PC-9 (cell line): ENCODE results near the gene SAP130. TPM values are rescaled to one million over a fixed set of nuclear protein-coding genes. Genes with fewer than 3 reads are reported as not detected.

Source experiments
- BruUV-seq: library from RNA; stranded (reverse); fragments of 400-500 nt; replicated peaks from 2 replicates; lab custom pipeline; 2021; lab: Mats Ljungman, UMichigan
- CTCF ChIA-PET: fragments of 300-600 bp; sonication (Branson Sonifier 250); formaldehyde crosslinking; loops from one replicate; lab custom pipeline; 2022; ENCODE audit warnings: antibody characterized with exemption; lab: Charles Lee
- POLR2A ChIA-PET: fragments of 300-600 bp; sonication (Branson Sonifier 250); formaldehyde crosslinking; loops from one replicate; lab custom pipeline; 2022; ENCODE audit warnings: antibody characterized with exemption; ENCODE audit not compliant: unreplicated experiment; lab: Charles Lee
- DNase-seq, 2 experiments: peaks; one replicate each; pipeline versions ENCODE4 v3.0.0 to v3.0.0-alpha.2; 2015 to 2022; ENCODE audit warnings: mixed read lengths in 1 of 2
- H2AFZ ChIP-seq: fragments of 200-600 bp; sonication (generic); 2 replicates; pipeline ENCODE4 v1.8.1; 2017; ENCODE audit warnings: antibody characterized with exemption
- H3F3A ChIP-seq: fragments of 200-600 bp; sonication (generic); 2 replicates; pipeline ENCODE4 v1.8.1; 2017; ENCODE audit warnings: antibody characterized with exemption, mild to moderate bottlenecking, low read depth; ENCODE audit not compliant: insufficient read depth
- H3K27ac ChIP-seq: fragments of 200-600 bp; sonication (generic); 2 replicates; pipeline ENCODE4 v1.6.1; 2016; ENCODE audit warnings: mixed run types
- H3K27me3 ChIP-seq: fragments of 200-600 bp; sonication (generic); 2 replicates; pipeline ENCODE4 v1.6.1; 2016; ENCODE audit warnings: low read depth, mixed run types; ENCODE audit not compliant: insufficient read depth
- H3K36me3 ChIP-seq: fragments of 200-600 bp; sonication (generic); 2 replicates; pipeline ENCODE4 v1.6.1; 2016; ENCODE audit warnings: low read depth, mixed run types
- H3K4me1 ChIP-seq: fragments of 200-600 bp; sonication (generic); replicated peaks from 2 replicates; pipeline ENCODE4 v1.6.1; 2016; ENCODE audit warnings: mixed run types; ENCODE audit not compliant: insufficient read depth
- H3K4me2 ChIP-seq: fragments of 200-600 bp; sonication (generic); 2 replicates; pipeline ENCODE4 v1.6.1; 2017; ENCODE audit warnings: mixed run types
- H3K4me3 ChIP-seq: fragments of 200-600 bp; sonication (generic); 2 replicates; pipeline ENCODE4 v1.6.1; 2016; ENCODE audit warnings: mixed run types
- H3K79me2 ChIP-seq: fragments of 200-600 bp; sonication (generic); 2 replicates; pipeline ENCODE4 v1.6.1; 2017; ENCODE audit warnings: low read depth, mixed run types
- H3K9me2 ChIP-seq: fragments of 200-600 bp; sonication (generic); 2 replicates; pipeline ENCODE4 v1.8.1; 2017; ENCODE audit warnings: mild to moderate bottlenecking; ENCODE audit not compliant: insufficient read depth
- H3K9me3 ChIP-seq: fragments of 200-600 bp; sonication (generic); 2 replicates; pipeline ENCODE4 v1.8.1; 2016; ENCODE audit warnings: low read depth; ENCODE audit not compliant: insufficient read depth
- H4K20me1 ChIP-seq: fragments of 200-600 bp; sonication (generic); 2 replicates; pipeline ENCODE4 v1.8.1; 2017; ENCODE audit not compliant: insufficient read depth
- EZH2 ChIP-seq: fragments of 200-600 bp; sonication (generic); IDR thresholded peaks from 2 replicates; pipeline ENCODE4 v1.8.0; 2017; ENCODE audit warnings: antibody characterized with exemption, low read depth
- intact Hi-C: fragments of 100-400 bp; cut with micrococcal nuclease; formaldehyde crosslinking; loops from one replicate; pipeline ENCODE4 v1.10.0; 2022; ENCODE audit not compliant: unreplicated experiment
- total RNA-seq: library from RNA; stranded (reverse); gene quantifications from 2 replicates; pipeline ENCODE4 v1.2.3, GENCODE V29; 2021
- TF ChIP-seq, protein P1 (sequence below): fragments of 200-600 bp; sonication (generic); conservative IDR thresholded peaks from 2 replicates; pipeline ENCODE4 v1.6.1; 2017; ENCODE audit warnings: mixed run types, antibody characterized with exemption, mild to moderate bottlenecking, moderate library complexity

Gene SAP130
- total RNA-seq, 1 experiment from 2014 or later: 33.9 TPM

DNA sequence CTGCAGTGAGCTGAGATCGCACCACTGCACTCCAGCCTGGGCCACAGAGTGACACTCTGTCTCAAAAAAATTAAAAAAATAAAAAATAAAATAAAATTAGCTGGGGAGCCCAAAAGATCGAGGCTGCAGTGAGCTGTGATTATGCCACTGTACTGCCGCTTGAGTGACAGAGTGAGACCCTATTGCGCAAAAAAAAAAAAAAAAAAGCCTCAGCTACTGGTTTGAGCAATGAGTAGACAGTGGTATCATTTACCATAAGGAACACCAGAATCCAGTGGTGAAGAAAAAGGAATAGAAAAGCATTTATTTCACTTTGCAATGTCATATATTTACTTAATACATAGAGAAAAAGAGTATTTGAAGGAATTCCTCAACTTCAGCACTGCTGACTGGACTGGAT, 3.0 kb downstream of the SAP130 start:
- Histone ChIP-seq H3K4me3 (no peak overlapping the region), H2AFZ (no peak overlapping the region), H3K79me2 (peaks cover 46% of the 10 kb centered on the region), H3K27me3 (no peaks in the 10 kb centered on the region), H3K36me3 (0 out of 2 replicates have a peak, but pooled peaks cover 4% of the 10 kb centered on the region), H4K20me1 (peaks cover 20% of the 10 kb centered on the region), H3K9me3 (no peaks in the 10 kb centered on the region), H3K27ac (no peak overlapping the region), H3K4me1 (peaks cover 17% of the 10 kb centered on the region), H3K9me2 (no peaks in the 10 kb centered on the region), H3K4me2 (no peak overlapping the region), H3F3A (peaks cover 11% of the 10 kb centered on the region; the same call in 1 of the 2 replicates)
- DNase-seq: no peak
- TF ChIP-seq, protein P1, sequence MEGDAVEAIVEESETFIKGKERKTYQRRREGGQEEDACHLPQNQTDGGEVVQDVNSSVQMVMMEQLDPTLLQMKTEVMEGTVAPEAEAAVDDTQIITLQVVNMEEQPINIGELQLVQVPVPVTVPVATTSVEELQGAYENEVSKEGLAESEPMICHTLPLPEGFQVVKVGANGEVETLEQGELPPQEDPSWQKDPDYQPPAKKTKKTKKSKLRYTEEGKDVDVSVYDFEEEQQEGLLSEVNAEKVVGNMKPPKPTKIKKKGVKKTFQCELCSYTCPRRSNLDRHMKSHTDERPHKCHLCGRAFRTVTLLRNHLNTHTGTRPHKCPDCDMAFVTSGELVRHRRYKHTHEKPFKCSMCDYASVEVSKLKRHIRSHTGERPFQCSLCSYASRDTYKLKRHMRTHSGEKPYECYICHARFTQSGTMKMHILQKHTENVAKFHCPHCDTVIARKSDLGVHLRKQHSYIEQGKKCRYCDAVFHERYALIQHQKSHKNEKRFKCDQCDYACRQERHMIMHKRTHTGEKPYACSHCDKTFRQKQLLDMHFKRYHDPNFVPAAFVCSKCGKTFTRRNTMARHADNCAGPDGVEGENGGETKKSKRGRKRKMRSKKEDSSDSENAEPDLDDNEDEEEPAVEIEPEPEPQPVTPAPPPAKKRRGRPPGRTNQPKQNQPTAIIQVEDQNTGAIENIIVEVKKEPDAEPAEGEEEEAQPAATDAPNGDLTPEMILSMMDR: no peak
- TF ChIP-seq EZH2: no peak
- CTCF ChIA-PET: no interaction called here
- POLR2A ChIA-PET: no interaction called here
- intact Hi-C loops: loop anchor here (5.0 kb wide), 2 partner anchors 282 to 933 kb away; no protein-coding TSS in a partner anchor
- no TSS peak for BruUV-seq

DNA sequence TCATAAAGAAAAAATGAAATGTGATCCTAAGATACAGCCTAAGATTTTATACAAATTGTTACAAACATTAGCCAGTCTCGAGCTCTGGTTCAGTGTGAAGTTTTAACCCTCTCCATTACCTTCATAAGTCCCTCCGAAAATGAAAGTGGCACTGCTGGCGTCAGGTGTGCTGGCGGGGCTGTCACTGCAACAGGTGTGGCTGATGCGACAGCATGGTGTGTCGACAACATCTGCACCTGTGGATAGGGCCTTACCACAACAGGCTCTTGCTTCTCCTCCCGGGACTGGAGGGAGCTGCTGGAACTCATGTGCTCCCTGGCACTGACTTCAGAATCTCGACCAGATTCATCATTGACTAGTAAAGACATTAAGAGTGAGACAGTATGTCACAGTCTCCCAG, 10.3 kb downstream of the SAP130 start:
- no peaks in the 10 kb centered on the region for H3K4me1 ChIP-seq
- no peaks in the 10 kb centered on the region for H3K27me3 ChIP-seq
- H2AFZ ChIP-seq: no peak overlapping the region
- ChIA-PET POLR2A (no interaction called here), CTCF (no interaction called here)
- H4K20me1 ChIP-seq: peaks cover 2% of the 10 kb centered on the region; the same call in 1 of the 2 replicates
- peaks cover 5% of the 10 kb centered on the region for H3K79me2 ChIP-seq
- no peak overlapping the region for H3K27ac ChIP-seq
- no peak overlapping the region for H3K4me3 ChIP-seq
- peaks cover 47% of the 10 kb centered on the region for H3K36me3 ChIP-seq
- BruUV-seq: no TSS peak
- no peaks in the 10 kb centered on the region for H3F3A ChIP-seq
- no peak for DNase-seq
- intact Hi-C loops: no loop called here
- H3K9me3 ChIP-seq: no peaks in the 10 kb centered on the region
- no peaks in the 10 kb centered on the region for H3K9me2 ChIP-seq
- TF ChIP-seq, protein P1: no peak
- TF ChIP-seq EZH2: no peak
- no peak overlapping the region for H3K4me2 ChIP-seq

DNA sequence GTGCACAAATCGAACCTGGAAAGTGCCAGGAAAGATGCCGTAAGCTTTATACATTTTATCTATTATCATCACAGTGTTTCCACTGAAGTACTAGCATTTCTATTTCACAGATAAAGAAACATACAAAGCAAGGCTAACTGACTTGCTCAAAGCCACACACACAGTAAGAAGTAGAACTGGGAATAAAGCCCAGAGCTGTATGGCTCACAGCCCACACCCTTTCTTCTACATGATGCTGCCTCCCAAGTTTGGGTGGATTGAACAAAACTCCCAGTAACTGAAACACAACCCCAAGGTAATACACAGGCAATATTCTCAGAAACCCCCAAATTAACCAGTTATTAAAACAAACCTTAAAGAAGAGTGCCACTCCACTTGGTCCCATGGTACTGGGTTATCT, 11.2 kb downstream of the SAP130 start:
- no peaks in the 10 kb centered on the region for H3F3A ChIP-seq
- DNase-seq: no peak
- POLR2A ChIA-PET: no interaction called here
- H4K20me1 ChIP-seq: 0 out of 2 replicates have a peak, but pooled peaks cover 3% of the 10 kb centered on the region
- no peaks in the 10 kb centered on the region for H3K4me1 ChIP-seq
- no peak overlapping the region for H3K27ac ChIP-seq
- CTCF ChIA-PET: no interaction called here
- H3K27me3 ChIP-seq: no peaks in the 10 kb centered on the region
- no peak overlapping the region for H3K4me3 ChIP-seq
- intact Hi-C loops: no loop called here
- TF ChIP-seq EZH2: no peak
- TF ChIP-seq, protein P1: no peak
- H3K9me2 ChIP-seq: no peaks in the 10 kb centered on the region
- no peaks in the 10 kb centered on the region for H3K9me3 ChIP-seq
- BruUV-seq: no TSS peak
- H2AFZ ChIP-seq: no peak overlapping the region
- H3K36me3 ChIP-seq: peaks cover 56% of the 10 kb centered on the region
- H3K4me2 ChIP-seq: no peak overlapping the region
- no peaks in the 10 kb centered on the region for H3K79me2 ChIP-seq
